ENCODE data around the gene CLIC1.

Gene CLIC1

DNA sequence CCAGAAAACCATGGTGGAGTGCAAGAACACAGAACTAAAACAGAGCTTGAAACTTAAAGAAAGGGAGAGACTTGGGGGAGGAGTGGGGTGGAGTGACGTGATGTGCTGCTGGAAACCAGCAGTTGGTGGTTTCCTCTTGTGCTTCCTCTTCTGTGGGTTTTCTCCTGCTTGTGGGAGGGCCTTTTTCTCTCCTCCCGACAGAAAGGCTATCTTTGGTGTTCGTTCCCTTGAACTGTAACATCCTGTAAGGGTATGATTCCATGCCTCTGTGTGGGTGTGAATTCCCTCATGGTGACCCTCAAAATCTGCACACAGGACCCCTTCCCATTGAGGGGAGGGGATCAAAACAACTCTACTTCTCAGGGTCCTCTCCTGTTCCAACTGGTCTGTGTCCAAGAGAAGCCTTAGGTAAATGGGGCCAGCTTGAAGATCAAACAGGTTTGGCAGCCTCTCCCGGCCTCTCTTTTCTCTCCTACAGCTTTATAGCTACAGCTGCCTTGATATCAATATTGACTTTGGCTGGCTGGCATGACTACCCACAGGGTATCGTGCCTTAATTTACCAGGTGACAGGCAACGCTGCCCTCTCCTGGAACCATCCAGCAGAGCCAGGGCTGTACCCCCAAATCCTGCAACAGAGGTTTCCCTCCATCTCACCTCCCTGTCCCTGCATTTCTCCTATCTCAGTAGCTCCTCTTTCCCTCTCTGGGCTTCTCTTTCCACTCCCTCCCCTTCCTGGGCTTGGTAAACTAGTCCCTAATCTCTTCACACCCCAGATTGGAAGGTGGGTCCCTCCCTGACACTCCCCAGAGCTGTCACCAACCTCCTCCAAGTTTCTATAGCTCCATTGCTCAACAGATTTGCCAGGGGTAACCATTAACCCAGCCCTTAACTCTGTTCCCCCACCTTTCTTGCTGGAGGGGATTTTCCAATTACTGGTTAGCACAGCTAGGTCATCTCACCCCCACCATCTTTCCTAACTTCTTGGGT lies 2.0 kb upstream of the CLIC1 start:
- DNase-seq: peak; percentile 89

DNA sequence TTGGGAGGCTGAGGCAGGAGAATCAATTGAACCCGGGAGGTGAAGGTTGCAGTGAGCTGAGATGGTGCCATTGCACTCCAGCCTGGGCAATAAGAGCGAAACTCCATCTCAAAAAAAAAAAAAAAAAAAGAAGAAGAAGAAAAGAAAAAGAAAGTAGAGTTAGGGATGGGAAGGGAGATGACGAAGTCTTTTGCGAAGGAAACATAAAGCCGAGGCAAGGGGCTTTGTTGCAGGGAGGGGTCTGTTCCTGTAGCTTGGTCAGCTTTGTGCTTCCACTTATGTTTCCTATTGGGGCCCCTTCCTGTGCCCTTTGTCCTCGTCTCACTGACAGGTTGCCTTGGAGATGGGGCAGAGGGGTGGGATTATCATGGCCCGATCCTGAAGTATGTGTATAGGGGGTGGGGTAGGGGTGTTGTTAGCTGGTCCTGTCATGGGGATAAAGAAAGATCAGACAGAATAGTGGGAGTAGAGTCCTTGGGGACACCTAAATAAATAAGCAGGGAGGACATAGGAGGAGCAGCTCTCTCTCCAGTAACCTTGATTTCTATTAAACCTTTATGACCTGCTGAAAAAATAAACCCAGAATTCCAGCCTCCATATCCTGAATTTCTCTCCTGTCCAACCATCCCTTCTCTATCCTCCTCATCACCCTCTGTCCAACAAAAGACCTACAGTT lies 1.1 kb upstream of the CLIC1 start:
- DNase-seq: peak; percentile 51

DNA sequence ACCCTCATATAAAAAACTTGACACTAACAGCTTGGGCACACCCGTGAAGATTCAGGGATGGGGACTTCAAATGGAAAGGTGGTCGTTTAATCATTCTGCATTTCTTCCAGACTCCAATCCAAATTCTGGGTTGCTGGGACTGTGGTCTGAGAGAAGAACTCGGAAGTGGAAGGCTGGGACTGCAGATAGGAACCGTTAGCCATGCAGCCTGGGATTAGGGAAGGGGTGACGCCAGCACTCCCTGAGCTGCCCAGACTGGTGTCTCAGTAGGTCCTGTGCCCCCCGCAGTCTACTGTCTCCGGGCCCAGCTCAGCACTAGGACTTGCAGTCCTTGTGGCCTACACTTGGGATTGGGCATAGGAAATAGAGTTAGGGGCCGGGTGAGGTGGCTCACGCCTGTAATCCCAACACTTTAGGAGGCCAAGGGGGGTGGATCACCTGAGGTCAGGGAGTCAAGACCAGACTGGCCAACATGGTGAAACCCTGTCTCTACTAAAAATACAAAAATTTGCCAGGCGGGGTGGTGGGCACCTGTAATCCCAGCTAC lies 511 bp upstream of the CLIC1 start:
- no peak for DNase-seq

DNA sequence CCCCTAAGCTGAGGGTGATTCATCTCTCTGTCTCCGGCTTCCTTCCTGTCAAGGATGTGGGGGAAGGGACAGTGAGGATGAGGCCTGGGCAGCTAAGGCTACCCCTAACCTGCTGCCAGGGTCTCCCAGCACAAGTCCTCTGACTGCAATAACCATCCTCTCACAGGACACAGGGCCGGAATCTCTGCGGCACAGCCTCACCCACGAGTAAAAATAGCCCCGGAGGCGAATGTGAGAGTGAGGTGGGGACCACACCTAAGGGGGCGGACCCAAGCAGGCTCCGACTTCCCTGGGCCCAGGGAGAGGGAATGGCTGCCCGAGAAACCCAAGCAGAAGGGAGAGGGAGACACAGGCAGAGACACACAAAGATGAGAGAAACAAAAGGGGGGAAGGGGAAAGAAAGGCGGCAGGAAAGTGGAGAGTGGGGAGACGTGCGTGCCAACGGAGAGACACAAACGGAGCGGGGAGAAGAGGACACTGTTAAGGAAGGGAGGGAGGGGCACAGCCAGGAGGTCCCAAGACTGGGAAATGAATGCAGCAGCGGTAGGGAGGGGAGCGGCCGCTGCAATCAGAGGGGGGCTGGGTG lies 1.4 kb downstream of the CLIC1 start:
- DNase-seq: peak; percentile 70

DNA sequence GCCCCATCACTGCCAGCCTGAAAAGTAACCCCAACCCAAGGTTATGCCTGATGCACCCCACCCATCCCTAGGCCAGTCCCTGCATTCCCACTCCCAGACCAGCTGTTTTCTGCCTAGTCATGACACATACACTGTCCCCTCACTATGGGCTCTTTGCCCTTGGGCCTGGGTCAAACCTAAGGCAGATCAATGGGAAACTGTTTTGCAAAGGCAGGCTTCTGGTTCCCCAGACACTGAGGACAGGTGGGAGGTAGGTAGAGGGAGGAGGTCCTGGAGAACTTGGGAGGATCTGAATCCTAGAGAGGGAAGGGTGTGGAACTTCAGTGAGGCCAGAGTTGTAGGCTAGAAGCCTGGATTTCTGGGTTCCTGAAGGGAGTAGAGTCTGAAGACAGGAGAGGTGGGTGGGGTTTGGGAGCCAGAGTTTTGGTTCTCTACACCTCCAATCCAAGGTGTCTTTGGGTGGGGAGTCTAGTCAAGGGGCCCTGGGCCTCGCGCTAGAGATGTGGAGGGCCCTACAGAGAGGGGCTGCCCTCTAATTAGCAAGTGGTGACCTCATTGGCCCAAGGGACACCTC lies 2.0 kb downstream of the CLIC1 start:
- DNase-seq: no peak

DNA sequence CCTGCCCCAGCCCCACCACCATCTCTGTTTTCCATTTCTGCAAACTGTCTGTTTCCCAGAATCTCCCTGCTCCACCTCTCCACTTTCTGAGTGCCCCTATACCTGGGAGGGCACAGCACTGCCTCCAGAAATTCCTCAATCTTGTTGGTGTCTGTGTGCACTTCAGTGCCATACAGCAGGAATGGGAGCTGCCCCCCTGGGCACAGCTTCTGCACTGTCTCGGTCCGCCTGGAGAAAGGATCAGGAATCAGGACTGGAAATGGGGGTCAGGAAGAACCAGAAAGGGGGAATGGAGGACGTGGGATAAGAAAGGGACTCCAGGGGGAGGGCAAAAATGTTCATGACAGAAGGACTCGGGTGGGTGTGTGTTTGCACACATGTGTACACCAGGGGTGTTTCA lies 2.6 kb downstream of the CLIC1 start:
- no peak for DNase-seq

DNA sequence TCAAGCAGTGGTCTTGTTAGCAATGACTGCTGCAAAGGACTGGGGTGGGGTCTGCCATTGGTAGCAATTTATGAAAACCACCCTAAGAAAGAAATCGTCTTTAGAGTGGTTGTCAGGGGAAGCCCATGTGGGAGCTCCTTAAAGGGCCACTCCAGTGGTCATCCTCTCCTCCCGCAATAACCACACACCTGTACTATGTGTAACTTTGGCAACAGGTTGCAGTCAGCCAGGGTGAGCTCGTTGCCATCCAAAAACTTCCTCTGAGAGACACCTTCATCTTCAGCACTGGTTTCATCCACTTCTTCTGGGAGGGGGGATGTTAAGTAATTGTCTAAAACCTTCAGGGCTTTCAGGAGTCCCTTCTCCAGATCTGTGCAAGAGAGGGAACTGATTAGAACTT lies 4.3 kb downstream of the CLIC1 start:
- DNase-seq: no peak

DNA sequence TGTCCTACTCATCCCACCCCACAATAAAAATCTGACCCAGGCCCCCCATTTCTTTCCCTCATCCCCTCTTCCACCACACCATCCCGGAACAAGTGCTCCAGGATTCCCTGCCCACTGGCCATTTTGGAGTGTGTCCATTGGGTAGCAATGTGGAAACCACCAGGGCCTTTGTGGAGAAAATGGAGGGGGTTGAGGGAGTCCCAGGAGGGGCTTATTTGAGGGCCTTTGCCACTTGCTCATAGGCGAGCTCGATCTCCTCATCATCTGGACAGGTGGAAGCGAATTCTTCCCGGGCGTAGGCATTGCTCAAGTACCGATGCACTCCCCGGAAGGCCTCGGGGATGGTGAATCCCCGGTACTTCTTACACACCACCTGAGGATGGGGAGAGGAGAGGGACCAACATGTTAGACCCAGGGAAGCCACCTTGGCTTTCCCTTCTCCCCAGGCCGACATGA lies 5.7 kb downstream of the CLIC1 start:
- DNase-seq: no peak

DNA sequence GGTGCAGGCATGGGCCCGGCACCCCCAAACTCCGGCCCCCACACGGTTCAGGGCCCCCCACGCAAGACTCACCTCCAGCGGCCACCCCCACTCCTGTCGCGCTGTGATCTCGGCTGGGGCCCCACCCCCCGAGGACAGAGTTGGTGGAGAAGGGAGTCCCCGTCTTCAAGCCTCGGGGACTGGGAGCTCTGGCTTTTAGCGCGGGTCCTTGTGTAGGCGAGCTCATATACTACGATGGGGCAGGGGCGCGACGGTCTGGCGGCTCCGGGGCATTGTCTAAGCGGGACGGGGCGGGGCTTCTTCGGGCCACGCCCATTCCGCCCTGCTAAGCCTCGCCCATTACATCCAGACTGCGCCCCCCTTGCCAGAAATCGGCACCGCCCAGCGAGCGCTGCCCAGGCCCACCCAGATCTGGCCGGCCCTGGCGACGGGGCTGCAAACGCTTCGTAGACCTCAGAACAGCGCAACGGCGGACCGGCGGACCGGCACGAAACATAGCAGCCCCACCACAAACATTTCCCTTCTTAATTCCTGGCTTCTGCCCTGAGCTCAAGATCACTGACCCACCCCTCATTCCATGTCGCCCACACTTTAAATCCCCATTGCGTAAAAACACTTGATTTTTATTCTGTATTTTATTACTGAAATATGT lies 6.2 kb downstream of the CLIC1 start:
- peak; percentile 83 for DNase-seq

DNA sequence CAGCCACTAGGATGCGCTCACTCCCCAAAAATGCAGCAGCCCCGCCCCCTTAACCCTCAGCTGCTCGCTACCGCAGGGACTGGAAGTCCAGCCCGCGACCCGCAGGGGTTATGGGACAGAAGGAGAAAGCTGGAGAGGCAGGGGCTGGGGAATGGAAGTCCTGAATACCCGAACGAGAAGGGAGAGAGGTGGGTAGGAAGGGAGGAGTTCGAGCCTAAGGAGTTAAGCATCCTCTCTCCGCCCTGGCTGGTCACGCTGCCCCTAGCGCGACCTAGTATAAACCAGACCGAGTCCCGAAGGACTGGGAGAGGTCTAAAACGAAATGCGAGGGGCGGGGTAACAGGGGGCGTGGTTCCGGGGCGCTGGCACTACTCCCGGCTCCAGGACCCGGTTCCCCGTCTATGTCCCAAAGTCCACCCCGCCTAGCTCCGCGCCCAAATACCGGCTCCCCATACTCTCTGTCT lies 6.8 kb downstream of the CLIC1 start:
- peak; percentile 83 for DNase-seq

DNA sequence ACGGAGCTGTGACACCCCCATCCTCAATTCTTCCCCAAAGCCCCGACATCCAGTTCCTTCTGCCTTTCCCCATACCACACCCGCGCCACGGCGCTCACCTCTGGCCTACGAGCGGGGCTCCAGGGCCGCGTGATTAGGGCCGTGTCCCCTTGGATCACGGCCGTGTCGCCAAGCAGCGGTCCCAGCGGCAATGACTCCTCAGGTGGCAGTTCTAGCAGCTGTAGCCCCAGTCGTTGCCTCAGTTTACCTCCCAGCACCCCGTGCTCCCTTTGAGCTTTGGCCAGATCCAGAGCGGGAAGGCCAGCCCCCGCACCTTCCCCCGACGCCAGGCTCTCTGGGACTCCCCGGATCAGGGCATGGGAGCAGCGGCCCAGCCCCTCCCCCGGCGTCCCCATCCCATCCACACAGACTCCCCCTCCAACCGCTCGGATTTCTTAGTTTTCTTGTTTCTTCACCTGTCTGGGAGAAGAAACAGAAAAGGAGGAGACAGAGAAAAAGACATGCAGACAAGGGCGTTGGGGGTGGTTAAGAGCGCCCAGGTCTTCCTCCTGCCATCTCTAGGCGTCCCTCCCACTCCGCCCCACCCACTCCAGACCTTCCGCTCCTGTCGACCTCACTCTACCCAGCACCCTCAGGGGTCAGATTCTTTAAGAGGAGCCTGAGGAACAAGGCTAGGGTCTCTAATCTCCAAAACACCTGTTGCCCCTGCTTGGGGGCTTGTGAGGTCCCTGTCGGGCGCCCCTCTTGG lies 7.4 kb downstream of the CLIC1 start, which contains the start of gene DDAH2:
DDAH2 (minus strand) TSS at position 533 of the 748 bp plus-strand sequence; CDS start at position 395, 138 bp downstream.
- DNase-seq: no peak

DNA sequence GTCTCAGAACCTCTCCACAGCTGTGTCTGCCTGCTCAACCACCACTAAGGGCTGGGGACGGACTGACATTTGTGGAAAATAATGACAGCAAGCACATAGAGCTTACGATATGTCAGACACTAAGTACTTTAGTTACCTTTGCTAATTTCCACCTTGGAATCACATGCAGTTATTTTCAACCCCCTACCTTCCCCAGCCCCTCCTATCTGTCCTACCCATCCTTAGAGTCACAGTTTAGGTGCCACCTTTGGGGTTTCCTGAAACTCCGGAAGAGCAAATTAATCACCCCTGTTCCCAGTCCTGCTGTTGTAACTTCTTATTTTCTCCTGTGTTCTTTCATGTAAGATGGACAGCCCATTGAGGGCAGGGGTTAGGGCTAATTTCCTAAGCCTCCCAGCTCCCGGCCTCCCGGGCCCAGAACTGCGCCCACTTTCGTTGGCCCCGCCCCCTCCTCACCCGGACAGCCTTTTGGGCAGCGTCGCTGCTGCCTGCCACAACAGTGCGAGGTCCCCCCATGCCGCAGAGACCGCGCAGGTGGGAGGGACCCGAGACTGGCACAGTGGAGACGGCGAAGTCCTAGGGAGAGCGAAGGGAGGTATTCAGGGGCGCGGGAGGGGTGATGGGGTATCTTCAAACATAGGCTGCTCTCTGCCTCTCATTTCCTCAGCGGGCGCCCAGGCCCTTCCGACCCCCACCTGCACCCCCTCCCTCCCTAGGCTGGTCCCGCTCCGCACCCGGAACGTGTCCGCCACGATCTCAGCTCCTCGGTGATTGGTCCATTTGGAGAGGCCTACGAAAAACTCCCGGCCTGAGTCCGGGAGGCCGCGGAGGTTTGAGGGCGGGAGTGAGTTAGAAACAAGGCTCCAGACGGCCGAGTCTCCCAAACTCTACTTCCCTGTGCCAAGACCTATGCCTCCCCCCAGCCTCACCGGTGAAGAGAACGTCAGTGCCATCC lies 8.3 kb downstream of the CLIC1 start:
- no peak for DNase-seq

DNA sequence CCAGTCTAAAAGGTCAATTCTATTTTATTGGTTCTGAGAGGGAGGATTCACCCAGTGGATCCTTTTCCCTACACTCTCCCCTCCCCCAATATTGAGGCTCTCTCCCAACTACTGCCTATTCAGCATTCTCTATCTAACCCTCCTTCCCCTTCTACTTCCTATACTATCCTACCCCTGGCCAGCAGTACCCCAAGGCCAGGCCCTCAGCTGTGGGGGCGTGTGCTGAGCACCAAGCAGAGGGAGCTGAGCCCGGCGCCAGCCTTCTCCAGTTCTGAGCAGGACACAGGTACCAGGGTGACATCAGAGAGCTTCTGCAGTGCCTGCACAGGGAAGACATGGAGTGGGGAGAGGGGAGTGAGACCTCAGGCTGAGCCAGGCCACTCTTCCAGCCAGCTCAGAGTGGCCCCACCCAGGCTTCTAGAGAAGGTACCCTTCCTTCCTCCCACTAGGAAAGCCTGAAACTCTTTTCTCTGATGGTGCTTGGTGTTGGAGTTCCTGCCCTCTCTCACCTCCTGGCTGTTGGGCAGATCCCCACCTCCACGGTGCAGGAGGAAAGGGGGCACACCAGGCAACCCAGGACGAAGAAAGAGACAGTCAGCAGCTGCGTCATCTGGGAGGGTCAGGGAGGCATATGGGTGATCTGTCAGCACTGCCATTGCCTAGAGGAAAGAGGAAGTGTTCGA lies 9.2 kb downstream of the CLIC1 start:
- peak; percentile 50 for DNase-seq

DNA sequence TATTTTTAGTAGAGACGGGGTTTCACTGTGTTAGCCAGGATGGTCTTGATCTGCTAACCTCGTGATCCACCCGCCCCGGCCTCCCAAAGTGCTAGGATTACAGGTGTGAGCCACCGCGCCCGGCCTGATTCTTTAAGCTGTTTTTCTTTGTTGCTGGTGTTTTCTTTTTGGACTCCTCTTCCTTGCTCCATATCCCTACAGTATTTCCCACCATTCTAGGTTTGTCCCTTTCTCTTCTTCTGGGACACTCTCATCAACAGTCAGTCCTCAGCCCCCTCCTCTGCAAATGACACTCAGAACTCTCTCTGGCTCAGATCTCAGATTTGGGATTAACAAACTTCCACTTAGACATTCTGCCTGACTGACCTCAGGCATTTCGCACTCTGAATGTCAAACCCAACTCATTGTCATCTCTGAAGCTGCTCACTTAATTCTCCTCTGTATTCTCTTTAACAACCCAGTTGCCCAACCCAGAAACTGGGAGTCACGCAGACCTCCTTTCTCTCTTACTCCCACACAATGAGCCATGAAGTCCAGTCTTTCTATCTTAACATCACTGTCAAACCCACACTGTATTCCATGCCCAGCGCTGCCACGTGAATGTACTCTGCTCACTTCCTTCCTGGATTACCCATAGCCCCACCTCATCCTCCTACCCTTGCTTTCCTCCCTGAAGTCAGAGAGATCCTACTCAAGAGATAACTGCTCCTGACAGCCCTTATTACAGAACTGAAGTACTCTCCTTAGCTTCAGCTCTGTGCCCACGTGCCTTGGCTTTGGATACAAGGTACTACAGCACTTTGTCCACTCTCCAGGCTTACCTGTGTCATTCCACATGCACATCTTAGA lies 10.6 kb downstream of the CLIC1 start:
- DNase-seq: peak; percentile 55

DNA sequence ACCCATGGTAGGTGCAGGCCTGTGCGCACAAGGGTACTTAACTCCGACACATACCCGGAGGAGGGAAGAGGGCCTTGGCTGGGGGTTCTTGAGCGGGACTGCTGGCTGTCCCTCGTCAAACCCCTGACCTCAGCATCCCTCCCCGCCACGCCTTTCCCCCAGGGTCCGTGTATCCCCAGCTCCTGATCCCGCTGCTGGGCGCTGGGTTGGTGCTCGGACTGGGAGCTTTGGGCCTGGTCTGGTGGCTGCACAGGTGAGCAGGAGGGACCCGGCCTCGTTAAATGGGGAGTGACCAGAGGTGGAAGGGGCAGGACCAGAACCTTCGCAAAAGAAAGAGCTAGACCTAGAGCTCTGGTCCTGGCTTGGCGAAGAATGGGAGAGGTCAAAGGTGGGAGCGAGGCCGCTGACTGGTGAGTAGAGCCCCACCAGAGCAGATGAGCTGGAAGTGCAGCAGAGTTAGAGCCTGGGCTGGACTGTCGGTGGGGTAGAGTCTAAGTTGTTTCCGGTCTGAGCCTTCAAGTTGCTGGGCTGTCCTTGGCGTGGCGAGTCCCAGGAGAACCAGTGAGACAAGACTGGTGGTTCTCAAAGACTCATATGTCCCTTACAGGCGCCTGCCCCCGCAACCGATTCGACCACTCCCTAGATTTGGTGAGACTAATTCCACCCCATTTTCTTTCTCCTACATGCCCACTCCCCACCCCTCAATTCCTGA lies 12.2 kb downstream of the CLIC1 start:
- DNase-seq: no peak

DNA sequence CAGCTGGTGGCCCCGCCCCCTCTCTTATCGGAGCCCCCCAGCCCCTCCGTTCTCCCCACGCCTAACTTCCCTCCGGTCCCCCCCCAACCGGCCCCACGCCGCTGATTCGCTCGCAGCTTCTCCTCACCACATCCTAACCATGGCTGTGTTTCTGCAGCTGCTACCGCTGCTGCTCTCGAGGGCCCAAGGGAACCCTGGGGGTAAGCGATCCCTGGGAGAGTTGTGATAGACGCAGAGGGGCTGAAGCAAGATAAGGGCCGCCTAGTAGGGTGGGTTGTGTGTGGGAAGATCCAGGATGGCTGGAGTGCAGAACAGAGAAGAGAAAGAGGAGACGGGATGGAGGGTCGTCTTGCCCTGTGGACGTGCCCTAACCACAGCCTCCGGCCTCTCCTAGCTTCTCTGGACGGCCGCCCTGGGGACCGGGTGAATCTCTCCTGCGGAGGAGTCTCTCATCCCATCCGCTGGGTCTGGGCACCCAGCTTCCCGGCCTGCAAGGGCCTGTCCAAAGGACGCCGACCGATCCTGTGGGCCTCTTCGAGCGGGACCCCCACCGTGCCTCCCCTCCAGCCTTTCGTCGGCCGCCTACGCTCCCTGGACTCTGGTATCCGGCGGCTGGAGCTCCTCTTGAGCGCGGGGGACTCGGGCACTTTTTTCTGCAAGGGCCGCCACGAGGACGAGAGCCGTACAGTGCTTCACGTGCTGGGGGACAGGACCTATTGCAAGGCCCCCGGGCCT lies 12.9 kb downstream of the CLIC1 start, which contains the start of gene MPIG6B:
MPIG6B (plus strand) TSS at position 129 of the 735 bp plus-strand sequence; CDS start at position 140, 11 bp downstream.
- no peak for DNase-seq

DNA sequence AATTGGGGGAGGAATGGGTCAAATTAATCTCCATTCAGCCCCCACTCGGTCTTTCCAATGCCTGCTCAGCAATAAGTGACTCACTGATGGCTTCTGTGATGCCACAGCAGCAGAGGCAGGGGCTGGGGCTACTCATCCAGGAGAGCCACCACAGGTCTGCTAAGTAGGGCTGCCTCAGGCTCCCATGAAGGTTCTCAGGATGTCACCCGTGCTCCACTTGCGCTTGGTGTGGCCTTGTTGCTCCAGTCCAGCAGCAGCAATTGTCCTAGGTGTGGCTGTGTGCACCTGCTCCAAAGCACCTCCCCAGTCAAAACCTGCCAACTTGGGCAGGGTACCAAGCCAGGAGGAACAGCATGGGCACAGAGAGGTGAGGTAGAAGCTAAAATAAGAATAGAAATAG lies 14.2 kb downstream of the CLIC1 start:
- no peak for DNase-seq

All from hematopoietic multipotent progenitor cell treated with erythropoietin and hydrocortisone succinate and interleukin-3 and kit ligand, for 8 days (in vitro differentiated cells).